GM19351 (cell line): Measurements from ENCODE around the gene PPA2.

Source experiments
- ATAC-seq: cut with Tn5 transposase; IDR thresholded peaks from one replicate; pipeline ENCODE4 v1.9.1; 2021; ENCODE audit warnings: mild to moderate bottlenecking, moderate library complexity; ENCODE audit not compliant: unreplicated experiment

The PPA2 gene

DNA sequence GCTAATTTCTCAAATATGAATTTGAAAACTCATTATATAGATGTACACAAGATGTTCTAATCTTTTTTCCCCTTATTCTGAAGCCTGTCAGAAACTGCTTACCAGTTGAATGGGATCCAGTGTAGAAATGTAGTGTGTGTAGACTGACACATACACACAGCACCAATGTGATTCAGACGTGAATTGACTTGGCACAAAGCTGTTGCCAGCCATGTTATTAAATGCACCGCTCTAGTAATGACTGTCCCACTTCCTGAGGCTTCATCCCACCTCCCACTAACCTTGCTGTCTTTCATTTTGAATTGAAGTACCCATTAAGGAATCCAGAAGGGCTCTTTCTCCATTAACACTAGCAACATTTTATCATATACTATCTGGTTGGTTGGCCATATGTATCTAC, 146.6 kb downstream of the PPA2 start:
- ATAC-seq: no peak
